ENCODE measurements around the gene FAM149B1. TPM values are rescaled to one million over a fixed set of nuclear protein-coding genes. Genes with fewer than 3 reads are reported as not detected.
A peak's percentile ranks its signal among the peaks of the same experiment; 100 is the strongest.

Gene FAM149B1
- total RNA-seq, 2 experiments from 2014 or later, result 7.0 to 7.7 TPM

GRCh38 chr10:73168465-73168803 is 515 bp downstream of the FAM149B1 start:
- H3K27ac ChIP-seq (ENCODE audit: low read depth in 1 of 2, low read length in 2 of 2), result peak overlapping the region; percentile 96 to 97
- H3K4me1 ChIP-seq (ENCODE audit: insufficient read depth, low read length), result peaks cover 11% of the 10 kb centered on the region
- intact Hi-C loops (cut with DNase I, micrococcal nuclease), result loop anchor here (2.0 to 10.0 kb wide), 8 partner anchors 72 to 1944 kb away; partner anchors contain the start of genes ANXA7 (in 1 of the 2), DNAJB12 (in 1 of the 2), DNAJC9 (in 1 of the 2) and MCU (in 1 of the 2)
- Mint-ChIP-seq H3K27ac (peak overlapping the region; percentile 98), H3K4me1 (ENCODE audit: low read depth) (peaks cover 40% of the 10 kb centered on the region), H3K4me3 (peak overlapping the region; percentile 94), H3K36me3 (ENCODE audit: low read depth) (peaks cover 33% of the 10 kb centered on the region), H3K27me3 (no peaks in the 10 kb centered on the region), H3K9me3 (no peaks in the 10 kb centered on the region)
- H3K4me3 ChIP-seq (ENCODE audit: low read length), result peak overlapping the region; percentile 90
- H3K9me3 ChIP-seq (ENCODE audit: control insufficient read depth in 1 of 2, insufficient read depth in 1 of 2, low read length in 2 of 2), result no peaks in the 10 kb centered on the region
- ATAC-seq (ENCODE audit: poor library complexity), result peak; percentile 6
- no peaks in the 10 kb centered on the region for H3K27me3 ChIP-seq (ENCODE audit: control insufficient read depth in 1 of 2, insufficient read depth in 2 of 2, low read length in 2 of 2)
- TF ChIP-seq, protein P1, sequence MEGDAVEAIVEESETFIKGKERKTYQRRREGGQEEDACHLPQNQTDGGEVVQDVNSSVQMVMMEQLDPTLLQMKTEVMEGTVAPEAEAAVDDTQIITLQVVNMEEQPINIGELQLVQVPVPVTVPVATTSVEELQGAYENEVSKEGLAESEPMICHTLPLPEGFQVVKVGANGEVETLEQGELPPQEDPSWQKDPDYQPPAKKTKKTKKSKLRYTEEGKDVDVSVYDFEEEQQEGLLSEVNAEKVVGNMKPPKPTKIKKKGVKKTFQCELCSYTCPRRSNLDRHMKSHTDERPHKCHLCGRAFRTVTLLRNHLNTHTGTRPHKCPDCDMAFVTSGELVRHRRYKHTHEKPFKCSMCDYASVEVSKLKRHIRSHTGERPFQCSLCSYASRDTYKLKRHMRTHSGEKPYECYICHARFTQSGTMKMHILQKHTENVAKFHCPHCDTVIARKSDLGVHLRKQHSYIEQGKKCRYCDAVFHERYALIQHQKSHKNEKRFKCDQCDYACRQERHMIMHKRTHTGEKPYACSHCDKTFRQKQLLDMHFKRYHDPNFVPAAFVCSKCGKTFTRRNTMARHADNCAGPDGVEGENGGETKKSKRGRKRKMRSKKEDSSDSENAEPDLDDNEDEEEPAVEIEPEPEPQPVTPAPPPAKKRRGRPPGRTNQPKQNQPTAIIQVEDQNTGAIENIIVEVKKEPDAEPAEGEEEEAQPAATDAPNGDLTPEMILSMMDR (IDR thresholded peaks at IDR 0.05), result no peak
- CTCF ChIA-PET, result interaction anchor here (1.3 to 2.4 kb wide), 3 partner anchors 9 to 73 kb away, joined by 6 to 10 read pairs (median 7); partner anchors contain the start of gene P4HA1
- POLR2A ChIA-PET, result interaction anchor here (0.8 to 3.4 kb wide), 8 partner anchors 9 to 953 kb away, joined by 3 to 41 read pairs (median 6); partner anchors contain the start of genes ANAPC16, ASCC1, DNAJC9 and MRPS16
- DNase-seq, result no peak
- H3K36me3 ChIP-seq (ENCODE audit: insufficient read depth, low read length), result peaks cover 5% of the 10 kb centered on the region

GRCh38 chr10:73169320-73169719 is 1.4 kb downstream of the FAM149B1 start:
- peak overlapping the region; percentile 68 for H3K4me3 Mint-ChIP-seq
- no peak overlapping the region for H3K27ac Mint-ChIP-seq
- no peak overlapping the region for H3K27ac ChIP-seq (ENCODE audit: low read depth in 1 of 2, low read length in 2 of 2)
- intact Hi-C loops (cut with DNase I, micrococcal nuclease), result loop anchor here (2.0 to 10.0 kb wide), 8 partner anchors 73 to 1943 kb away; partner anchors contain the start of genes ANXA7 (in 1 of the 2), DNAJB12 (in 1 of the 2), DNAJC9 (in 1 of the 2) and MCU (in 1 of the 2)
- peaks cover 2% of the 10 kb centered on the region for H3K36me3 ChIP-seq (ENCODE audit: insufficient read depth, low read length)
- TF ChIP-seq, protein P1 (IDR thresholded peaks at IDR 0.05), result no peak
- CTCF ChIA-PET, result interaction anchor here (0.7 to 1.7 kb wide), 2 partner anchors 10 to 74 kb away, joined by 4 to 6 read pairs; no protein-coding TSS in a partner anchor
- H3K4me1 ChIP-seq (ENCODE audit: insufficient read depth, low read length), result peaks cover 11% of the 10 kb centered on the region
- peaks cover 35% of the 10 kb centered on the region for H3K4me1 Mint-ChIP-seq (ENCODE audit: low read depth)
- POLR2A ChIA-PET, result interaction anchor here (1.0 to 3.4 kb wide), 5 partner anchors 10 to 953 kb away, joined by 3 to 41 read pairs (median 6); partner anchors contain the start of genes ANAPC16, ASCC1, MRPS16 and P4HA1
- H3K4me3 ChIP-seq (ENCODE audit: low read length), result no peak overlapping the region
- no peaks in the 10 kb centered on the region for H3K27me3 Mint-ChIP-seq
- no peaks in the 10 kb centered on the region for H3K9me3 Mint-ChIP-seq
- ATAC-seq (ENCODE audit: poor library complexity), result no peak
- no peak for DNase-seq
- peaks cover 28% of the 10 kb centered on the region for H3K36me3 Mint-ChIP-seq (ENCODE audit: low read depth)
- no peaks in the 10 kb centered on the region for H3K9me3 ChIP-seq (ENCODE audit: control insufficient read depth in 1 of 2, insufficient read depth in 1 of 2, low read length in 2 of 2)
- H3K27me3 ChIP-seq (ENCODE audit: control insufficient read depth in 1 of 2, insufficient read depth in 2 of 2, low read length in 2 of 2), result no peaks in the 10 kb centered on the region

- Mint-ChIP-seq H3K4me1 (ENCODE audit: low read depth) (peaks cover 8% of the 10 kb centered on the region), H3K27me3 (no peaks in the 10 kb centered on the region), H3K4me3 (no peak overlapping the region), H3K27ac (no peak overlapping the region), H3K36me3 (ENCODE audit: low read depth) (peaks cover 19% of the 10 kb centered on the region), H3K9me3 (no peaks in the 10 kb centered on the region)
- ChIA-PET POLR2A (no interaction called here), CTCF (interaction anchor here (1.0 kb wide), 1 partner anchor 14 kb away, joined by 3 read pairs; no protein-coding TSS in a partner anchor)
- no peak overlapping the region for H3K4me3 ChIP-seq (ENCODE audit: low read length)
- DNase-seq (no peak), ATAC-seq (ENCODE audit: poor library complexity) (no peak)
- H3K36me3 ChIP-seq (ENCODE audit: insufficient read depth, low read length), result peaks cover 16% of the 10 kb centered on the region
- intact Hi-C loops (cut with DNase I, micrococcal nuclease), result no loop called here
- no peaks in the 10 kb centered on the region for H3K9me3 ChIP-seq (ENCODE audit: control insufficient read depth in 1 of 2, insufficient read depth in 1 of 2, low read length in 2 of 2)
- peaks cover 7% of the 10 kb centered on the region for H3K4me1 ChIP-seq (ENCODE audit: insufficient read depth, low read length)
- no peaks in the 10 kb centered on the region for H3K27me3 ChIP-seq (ENCODE audit: control insufficient read depth in 1 of 2, insufficient read depth in 2 of 2, low read length in 2 of 2)
- TF ChIP-seq, protein P1 (IDR thresholded peaks at IDR 0.05), result no peak
- H3K27ac ChIP-seq (ENCODE audit: low read depth in 1 of 2, low read length in 2 of 2), result no peak overlapping the region
These were observed 4.9 kb downstream of the FAM149B1 start for GRCh38 chr10:73172867-73173266.
